Endothelial cell (in vitro differentiated cells): Measurements from ENCODE around the gene LARGE1. TPM values are rescaled to one million over a fixed set of nuclear protein-coding genes. Genes with fewer than 3 reads are reported as not detected.

Experiments used
- DNase-seq: peaks from one replicate; pipeline ENCODE4 v3.0.0; 2021; ENCODE audit warnings: low spot score
- H3K27ac Mint-ChIP-seq: one replicate; pipeline ENCODE4 v1.8.0; 2021; ENCODE audit warnings: mixed read lengths, inconsistent platforms; ENCODE audit not compliant: unreplicated experiment
- H3K27me3 Mint-ChIP-seq: one replicate; pipeline ENCODE4 v1.8.0; 2021; ENCODE audit warnings: mild to moderate bottlenecking, moderate library complexity, mixed read lengths, inconsistent platforms; ENCODE audit not compliant: unreplicated experiment
- H3K36me3 Mint-ChIP-seq: one replicate; pipeline ENCODE4 v1.8.0; 2021; ENCODE audit warnings: mild to moderate bottlenecking, low read depth, mixed read lengths, inconsistent platforms; ENCODE audit not compliant: unreplicated experiment
- H3K4me1 Mint-ChIP-seq: one replicate; pipeline ENCODE4 v1.8.0; 2021; ENCODE audit warnings: mild to moderate bottlenecking, mixed read lengths, inconsistent platforms; ENCODE audit not compliant: unreplicated experiment
- H3K4me3 Mint-ChIP-seq: one replicate; pipeline ENCODE4 v1.8.0; 2021; ENCODE audit warnings: mild to moderate bottlenecking, mixed read lengths, inconsistent platforms; ENCODE audit not compliant: unreplicated experiment
- H3K9me3 Mint-ChIP-seq: one replicate; pipeline ENCODE4 v1.8.0; 2021; ENCODE audit warnings: mixed read lengths, inconsistent platforms; ENCODE audit not compliant: unreplicated experiment
- CTCF ChIP-seq: fragments of 200-600 bp; sonication (generic); IDR thresholded peaks from one replicate; pipeline ENCODE4 v1.5.0; 2021; ENCODE audit warnings: antibody characterized with exemption; ENCODE audit not compliant: unreplicated experiment
- total RNA-seq: library from RNA; stranded (reverse); fragmentation: NEBNext Ultra II Directional; extraction: Animal tissue kit (Norgen Biotek cat#: 25700); gene quantifications from one replicate; pipeline ENCODE4 v1.2.1, GENCODE V29; 2021; ENCODE audit not compliant: unreplicated experiment

The LARGE1 gene
- total RNA-seq, 1 donor from 2014 or later, result 25.4 TPM

- Mint-ChIP-seq H3K36me3 (no peaks in the 10 kb centered on the region), H3K27ac (no peak overlapping the region), H3K9me3 (no peaks in the 10 kb centered on the region), H3K4me3 (no peak overlapping the region), H3K4me1 (no peaks in the 10 kb centered on the region), H3K27me3 (no peaks in the 10 kb centered on the region)
- TF ChIP-seq CTCF, result no peak
- DNase-seq, result no peak
Measured at GRCh38 chr22:33957086-33957485, 36.8 kb upstream of the LARGE1 start.

GRCh38 chr22:33952776-33953175, 32.5 kb upstream of the LARGE1 start:
- Mint-ChIP-seq H3K36me3 (peaks cover 6% of the 10 kb centered on the region), H3K9me3 (peaks cover 7% of the 10 kb centered on the region), H3K4me3 (no peak overlapping the region), H3K27me3 (peaks cover 3% of the 10 kb centered on the region), H3K4me1 (no peaks in the 10 kb centered on the region), H3K27ac (no peak overlapping the region)
- no peak for DNase-seq
- no peak for TF ChIP-seq CTCF

GRCh38 chr22:33940741-33941140, 20.5 kb upstream of the LARGE1 start:
- Mint-ChIP-seq H3K4me1 (no peaks in the 10 kb centered on the region), H3K27ac (no peak overlapping the region), H3K36me3 (no peaks in the 10 kb centered on the region), H3K27me3 (no peaks in the 10 kb centered on the region), H3K9me3 (peaks cover 10% of the 10 kb centered on the region), H3K4me3 (no peak overlapping the region)
- DNase-seq, result no peak
- no peak for TF ChIP-seq CTCF

GRCh38 chr22:33932997-33933396, 12.7 kb upstream of the LARGE1 start:
- no peak overlapping the region for H3K27ac Mint-ChIP-seq
- no peaks in the 10 kb centered on the region for H3K36me3 Mint-ChIP-seq
- peaks cover 4% of the 10 kb centered on the region for H3K27me3 Mint-ChIP-seq
- H3K4me1 Mint-ChIP-seq, result no peaks in the 10 kb centered on the region
- no peak overlapping the region for H3K4me3 Mint-ChIP-seq
- DNase-seq, result no peak
- TF ChIP-seq CTCF, result no peak
- peaks cover 3% of the 10 kb centered on the region for H3K9me3 Mint-ChIP-seq

GRCh38 chr22:33931406-33931805, 11.1 kb upstream of the LARGE1 start:
- Mint-ChIP-seq H3K9me3 (peaks cover 3% of the 10 kb centered on the region), H3K4me1 (peaks cover under 1% of the 10 kb centered on the region), H3K36me3 (no peaks in the 10 kb centered on the region), H3K4me3 (no peak overlapping the region), H3K27me3 (peaks cover 4% of the 10 kb centered on the region), H3K27ac (no peak overlapping the region)
- DNase-seq, result no peak
- no peak for TF ChIP-seq CTCF
